Naive B cell (primary cell): ENCODE measurements around the gene RNF167. TPM values are rescaled to one million over a fixed set of nuclear protein-coding genes. Genes with fewer than 3 reads are reported as not detected.

Source experiments
- ATAC-seq, 2 donors: fragments of 150-1000 bp; cut with Tn5 transposase; 2 replicates each; pipeline ENCODE4 v1.10.0; 2021; ENCODE audit warnings: low read depth in 2 of 2, mild to moderate bottlenecking in 2 of 2, moderate library complexity in 2 of 2
- DNase-seq: peaks from one replicate; pipeline ENCODE4 v3.0.0; 2022
- H3K27ac Mint-ChIP-seq, 6 donors: one replicate each; pipeline ENCODE4 v1.8.0; 2020 to 2022; ENCODE audit warnings: mild to moderate bottlenecking in 6 of 6, mixed read lengths in 6 of 6, moderate library complexity in 5 of 6, inconsistent platforms in 2 of 6
- H3K27me3 Mint-ChIP-seq, 3 donors: one replicate each; pipeline ENCODE4 v1.8.0; 2021 to 2022; ENCODE audit warnings: mixed read lengths in 3 of 3, mild to moderate bottlenecking in 1 of 3
- H3K36me3 Mint-ChIP-seq, 2 donors: one replicate each; pipeline ENCODE4 v1.8.0; 2020 to 2022; ENCODE audit warnings: mixed read lengths in 2 of 2, inconsistent platforms in 1 of 2, mild to moderate bottlenecking in 1 of 2
- H3K4me1 Mint-ChIP-seq, 3 donors: one replicate each; pipeline ENCODE4 v1.8.0; 2020 to 2022; ENCODE audit warnings: mixed read lengths in 3 of 3, inconsistent platforms in 1 of 3, mild to moderate bottlenecking in 1 of 3, moderate library complexity in 1 of 3
- H3K4me3 Mint-ChIP-seq, 8 donors: one replicate each; pipeline ENCODE4 v1.8.0; 2020 to 2022; ENCODE audit warnings: mild to moderate bottlenecking in 8 of 8, mixed read lengths in 8 of 8, moderate library complexity in 8 of 8, inconsistent platforms in 2 of 8
- H3K9me3 Mint-ChIP-seq, 7 donors: one replicate each; pipeline ENCODE4 v1.8.0; 2020 to 2022; ENCODE audit warnings: mixed read lengths in 7 of 7, mild to moderate bottlenecking in 5 of 7, inconsistent platforms in 2 of 7, moderate library complexity in 1 of 7
- polyA plus RNA-seq, 6 donors: library from polyadenylated mRNA; unstranded; fragments of 300-500 nt; fragmentation: Illumina TruSeq; gene quantifications; one replicate each; pipeline ENCODE4 v1.2.3, GENCODE V29; 2021; ENCODE audit warnings: low read depth in 6 of 6

Gene RNF167
- polyA plus RNA-seq, 6 donors from 2014 or later: 19.9 to 25.8 (median 22.7) TPM

DNA sequence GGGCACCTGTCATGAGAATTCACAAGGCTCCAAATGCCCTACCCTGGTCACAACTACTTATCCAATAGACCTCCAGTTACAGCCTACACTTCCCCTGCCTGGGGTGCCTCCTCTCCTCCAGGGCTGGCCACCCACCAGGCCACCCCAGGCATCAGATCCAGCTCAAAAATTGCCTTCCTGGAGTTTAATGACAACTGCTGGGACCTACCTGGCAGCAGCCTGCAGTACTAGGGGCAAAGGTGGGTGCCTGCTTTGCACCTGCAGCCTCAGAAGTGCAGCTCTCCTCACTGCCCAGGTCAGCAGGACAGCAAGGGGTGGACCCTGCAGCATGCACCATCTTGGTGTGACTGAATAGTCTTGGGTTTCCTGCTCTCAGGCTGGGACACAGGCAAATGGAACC lies 4.4 kb upstream of the RNF167 start:
- H3K27me3 Mint-ChIP-seq: peaks cover 15 to 36% (median 33%) of the 10 kb centered on the region in 3 donors
- DNase-seq: no peak
- H3K4me3 Mint-ChIP-seq: no peak overlapping the region
- H3K36me3 Mint-ChIP-seq: peaks cover 11 to 12% of the 10 kb centered on the region in 2 donors
- no peak for ATAC-seq
- peak overlapping the region in 1 of 6 donors; percentile 52 for H3K27ac Mint-ChIP-seq
- H3K9me3 Mint-ChIP-seq: no peaks in the 10 kb centered on the region
- H3K4me1 Mint-ChIP-seq: peaks cover 50 to 63% (median 61%) of the 10 kb centered on the region in 3 donors

DNA sequence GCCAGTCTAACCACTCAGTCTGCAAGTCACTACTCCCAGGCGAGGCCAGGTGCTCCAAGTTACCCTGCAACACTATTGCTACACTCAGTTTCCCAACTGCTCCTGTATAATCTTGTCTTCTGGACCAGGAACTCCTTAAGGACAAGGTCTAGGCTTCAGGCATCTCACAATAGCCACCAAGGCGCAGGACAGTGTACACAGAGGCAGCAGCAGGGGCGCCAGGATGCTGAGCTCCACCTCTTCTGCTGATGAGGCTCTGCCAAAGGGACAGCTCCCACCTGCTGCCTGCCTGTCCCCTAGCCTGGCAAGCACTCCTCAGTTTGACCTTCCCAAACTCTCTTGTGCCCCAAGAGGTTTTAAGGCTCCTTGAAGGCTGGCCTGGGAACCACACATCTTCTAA lies 3.6 kb upstream of the RNF167 start:
- peaks cover 52 to 64% (median 61%) of the 10 kb centered on the region in 3 donors for H3K4me1 Mint-ChIP-seq
- peak overlapping the region in 2 of 6 donors; percentile 14 to 28 for H3K27ac Mint-ChIP-seq
- H3K9me3 Mint-ChIP-seq: no peaks in the 10 kb centered on the region
- H3K36me3 Mint-ChIP-seq: peaks cover 5% of the 10 kb centered on the region in 2 donors
- ATAC-seq: no peak
- peak overlapping the region in 2 of 8 donors; percentile 9 to 35 for H3K4me3 Mint-ChIP-seq
- DNase-seq: no peak
- H3K27me3 Mint-ChIP-seq: peaks cover 12 to 30% (median 30%) of the 10 kb centered on the region in 3 donors

DNA sequence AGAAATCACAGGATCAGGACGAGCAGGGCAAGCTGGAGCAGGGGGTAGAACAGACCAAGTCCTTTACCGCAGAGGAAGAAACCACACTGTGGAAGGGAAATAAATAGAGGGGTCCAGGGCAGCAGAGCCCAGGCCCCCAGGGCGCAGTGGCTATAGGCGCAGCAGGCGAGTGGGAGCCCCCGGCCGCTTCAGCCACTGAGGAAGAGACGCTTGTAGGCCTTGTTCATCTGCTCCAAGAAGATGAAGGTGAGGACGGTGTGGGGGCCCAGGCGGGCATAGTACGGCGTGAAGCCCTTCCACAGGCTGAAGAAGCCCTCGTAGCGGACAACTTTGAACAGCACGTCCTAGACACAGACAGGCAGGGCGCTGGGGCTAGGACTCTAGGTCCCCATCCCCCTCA lies 2.5 kb upstream of the RNF167 start:
- H3K4me1 Mint-ChIP-seq: peaks cover 54 to 66% (median 64%) of the 10 kb centered on the region in 3 donors
- H3K4me3 Mint-ChIP-seq: peak overlapping the region in 6 of 8 donors; percentile 8 to 99 (median 98)
- H3K27me3 Mint-ChIP-seq: peaks cover 12 to 21% (median 19%) of the 10 kb centered on the region in 3 donors
- H3K36me3 Mint-ChIP-seq: peaks cover 5 to 12% of the 10 kb centered on the region in 2 donors
- DNase-seq (no peak), ATAC-seq (no peak)
- peak overlapping the region in 2 of 6 donors; percentile 22 to 58 for H3K27ac Mint-ChIP-seq
- H3K9me3 Mint-ChIP-seq: no peaks in the 10 kb centered on the region

DNA sequence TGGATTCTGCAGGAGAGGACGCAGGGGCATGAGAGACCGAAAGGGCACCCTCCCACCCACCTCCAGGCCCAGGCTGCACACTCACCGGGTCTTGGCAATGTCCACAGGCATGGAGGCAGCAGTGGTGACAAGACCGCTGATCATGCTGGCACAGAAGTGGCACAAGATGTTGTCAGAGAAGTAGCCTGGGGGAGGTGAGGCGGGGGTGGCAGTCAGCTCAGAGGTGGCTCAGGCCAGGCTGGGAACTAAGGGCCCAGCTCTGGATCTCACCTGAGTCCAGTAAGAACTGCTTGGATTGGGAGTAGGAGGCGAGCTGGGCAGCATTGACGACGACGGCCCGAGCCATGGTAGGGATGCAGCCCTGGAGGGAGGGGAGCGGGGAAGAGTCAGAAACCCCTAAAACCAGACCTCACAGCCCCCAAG lies 2.0 kb upstream of the RNF167 start:
- H3K4me3 Mint-ChIP-seq: peak overlapping the region; percentile 66 to 99 (median 98)
- H3K27ac Mint-ChIP-seq: peak overlapping the region in 2 of 6 donors; percentile 47 to 67
- H3K36me3 Mint-ChIP-seq: peaks cover 5 to 17% of the 10 kb centered on the region in 2 donors

DNA sequence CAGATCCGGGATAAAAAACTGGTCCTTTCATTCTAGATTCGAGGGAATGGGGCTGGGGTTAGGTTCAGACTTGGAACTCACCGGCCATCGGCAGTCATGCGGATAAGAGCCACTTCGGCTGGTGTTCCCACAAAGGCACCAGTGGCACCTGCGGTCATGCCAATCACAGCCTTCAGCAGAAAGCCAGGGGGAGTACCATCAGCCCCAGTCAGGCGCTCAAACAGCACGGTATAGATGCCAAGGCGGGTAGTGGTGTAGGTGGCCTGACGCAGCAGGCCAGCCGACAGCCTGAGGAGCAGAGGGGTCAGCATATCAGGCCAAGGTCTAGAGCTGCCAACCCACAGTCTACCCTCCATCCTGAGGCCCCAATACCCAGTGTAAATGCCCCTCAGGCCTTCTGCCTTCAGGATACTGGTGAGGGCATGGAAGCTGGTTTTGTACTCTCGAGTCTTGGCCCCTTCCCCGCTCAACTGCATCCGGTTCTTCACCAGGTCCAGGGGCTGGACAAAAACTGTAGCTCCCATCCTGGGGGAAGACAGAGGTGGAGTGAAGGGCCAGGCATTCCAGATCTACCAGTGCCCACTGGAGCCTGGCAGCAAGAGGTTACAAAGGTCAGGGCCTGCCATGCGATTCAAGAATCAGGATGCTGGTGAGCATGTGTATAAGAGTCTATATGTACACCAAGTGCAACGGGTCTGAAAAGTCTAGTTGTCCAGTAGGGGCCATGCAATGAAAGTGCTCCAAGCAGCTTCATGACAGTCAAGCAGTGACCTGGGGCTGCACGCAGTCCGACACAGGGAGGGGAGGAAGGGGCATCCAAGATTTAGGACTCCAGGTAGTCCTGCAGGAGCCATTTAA lies 1.2 kb upstream of the RNF167 start:
- Mint-ChIP-seq H3K4me1 (peaks cover 51 to 69% (median 66%) of the 10 kb centered on the region in 3 donors), H3K27me3 (peaks cover 6 to 8% (median 7%) of the 10 kb centered on the region in 3 donors), H3K27ac (peak overlapping the region; percentile 26 to 98 (median 56)), H3K36me3 (peaks cover 5 to 20% of the 10 kb centered on the region in 2 donors), H3K9me3 (no peaks in the 10 kb centered on the region), H3K4me3 (peak overlapping the region; percentile 92 to 99 (median 99))
- no peak for DNase-seq
- no peak for ATAC-seq

More for the DNA sequence above, 2.0 kb upstream of the RNF167 start:
- H3K4me1 Mint-ChIP-seq: peaks cover 54 to 69% (median 68%) of the 10 kb centered on the region in 3 donors
- H3K27me3 Mint-ChIP-seq: peaks cover 11 to 15% (median 15%) of the 10 kb centered on the region in 3 donors
- no peaks in the 10 kb centered on the region for H3K9me3 Mint-ChIP-seq
- ATAC-seq (no peak), DNase-seq (no peak)

DNA sequence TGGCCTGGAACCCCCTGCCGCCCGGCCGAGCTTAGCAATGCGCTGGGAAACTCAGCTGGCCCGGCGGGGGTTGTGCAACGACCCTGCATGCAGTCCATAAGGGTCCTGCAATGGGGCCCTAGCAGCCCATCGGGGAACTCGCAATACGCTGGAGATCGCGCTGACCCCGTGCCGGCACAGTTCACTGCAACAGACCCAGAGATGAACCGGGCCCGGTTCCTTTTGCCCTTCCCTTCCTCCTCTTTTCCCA lies 597 bp upstream of the RNF167 start:
- H3K27me3 Mint-ChIP-seq: peaks cover under 1 to 2% (median 2%) of the 10 kb centered on the region in 3 donors
- H3K36me3 Mint-ChIP-seq: peaks cover 5 to 25% of the 10 kb centered on the region in 2 donors
- peak overlapping the region in 2 of 6 donors; percentile 96 to 98 for H3K27ac Mint-ChIP-seq
- H3K4me3 Mint-ChIP-seq: peak overlapping the region; percentile 92 to 99 (median 99)
- H3K4me1 Mint-ChIP-seq: peaks cover 51 to 69% (median 66%) of the 10 kb centered on the region in 3 donors
- H3K9me3 Mint-ChIP-seq: no peaks in the 10 kb centered on the region
- no peak for DNase-seq
- peak; percentile 1 for ATAC-seq

DNA sequence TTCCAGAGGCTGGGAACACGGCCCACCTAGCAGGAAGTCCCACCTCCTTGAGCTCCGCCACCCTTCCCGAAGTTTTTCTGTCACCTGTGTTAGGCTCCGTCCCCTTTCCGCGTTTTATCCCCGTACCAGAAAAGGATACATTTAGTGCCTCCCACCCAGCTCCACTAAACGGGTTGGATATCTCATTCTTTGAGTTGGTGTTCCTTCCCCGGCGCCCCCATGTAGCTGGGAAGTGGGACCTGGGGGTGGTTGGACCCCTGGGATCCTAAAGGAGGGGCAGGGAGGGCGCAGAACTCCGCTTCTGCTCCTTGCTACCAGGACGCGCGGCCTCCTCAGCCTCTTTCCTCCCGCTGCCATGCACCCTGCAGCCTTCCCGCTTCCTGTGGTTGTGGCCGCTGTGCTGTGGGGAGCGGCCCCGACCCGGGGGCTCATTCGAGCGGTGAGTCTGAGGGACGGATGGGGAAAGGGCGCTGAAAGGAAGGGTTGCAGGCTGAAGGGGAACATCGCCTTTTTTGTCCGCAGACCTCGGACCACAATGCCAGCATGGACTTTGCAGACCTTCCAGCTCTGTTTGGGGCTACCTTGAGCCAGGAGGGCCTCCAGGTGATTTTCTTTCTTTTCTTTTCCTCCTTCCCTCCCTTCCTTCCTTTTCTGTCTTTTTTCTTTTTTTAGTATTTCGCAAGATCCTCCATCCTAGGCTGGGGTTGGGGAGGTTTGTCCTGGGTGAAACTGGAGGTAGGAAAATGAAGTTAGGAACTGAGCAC lies 669 bp downstream of the RNF167 start:
- Mint-ChIP-seq H3K4me1 (peaks cover 62 to 79% (median 75%) of the 10 kb centered on the region in 3 donors), H3K4me3 (peak overlapping the region; percentile 92 to 99 (median 99)), H3K27ac (peak overlapping the region; percentile 93 to 98 (median 96)), H3K36me3 (peaks cover 11 to 34% of the 10 kb centered on the region in 2 donors), H3K9me3 (no peaks in the 10 kb centered on the region), H3K27me3 (no peaks in the 10 kb centered on the region)
- no peak for ATAC-seq
- DNase-seq: no peak

DNA sequence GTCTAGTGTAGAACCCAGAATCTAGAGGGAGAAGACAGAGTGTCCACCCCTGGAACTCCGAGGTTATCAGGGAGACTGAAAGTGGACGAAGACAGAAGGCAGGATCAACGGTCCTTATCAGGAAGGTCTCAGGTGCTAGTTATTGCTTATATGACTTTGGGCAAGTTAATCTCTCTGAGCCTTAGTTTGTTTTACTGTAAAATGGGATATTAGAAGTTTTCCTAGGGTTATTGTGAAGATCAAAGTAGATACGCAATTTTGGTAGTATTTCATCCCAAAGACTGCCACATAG lies 1.2 kb downstream of the RNF167 start:
- Mint-ChIP-seq H3K27me3 (no peaks in the 10 kb centered on the region), H3K9me3 (no peaks in the 10 kb centered on the region), H3K36me3 (peaks cover 13 to 36% of the 10 kb centered on the region in 2 donors)

DNA sequence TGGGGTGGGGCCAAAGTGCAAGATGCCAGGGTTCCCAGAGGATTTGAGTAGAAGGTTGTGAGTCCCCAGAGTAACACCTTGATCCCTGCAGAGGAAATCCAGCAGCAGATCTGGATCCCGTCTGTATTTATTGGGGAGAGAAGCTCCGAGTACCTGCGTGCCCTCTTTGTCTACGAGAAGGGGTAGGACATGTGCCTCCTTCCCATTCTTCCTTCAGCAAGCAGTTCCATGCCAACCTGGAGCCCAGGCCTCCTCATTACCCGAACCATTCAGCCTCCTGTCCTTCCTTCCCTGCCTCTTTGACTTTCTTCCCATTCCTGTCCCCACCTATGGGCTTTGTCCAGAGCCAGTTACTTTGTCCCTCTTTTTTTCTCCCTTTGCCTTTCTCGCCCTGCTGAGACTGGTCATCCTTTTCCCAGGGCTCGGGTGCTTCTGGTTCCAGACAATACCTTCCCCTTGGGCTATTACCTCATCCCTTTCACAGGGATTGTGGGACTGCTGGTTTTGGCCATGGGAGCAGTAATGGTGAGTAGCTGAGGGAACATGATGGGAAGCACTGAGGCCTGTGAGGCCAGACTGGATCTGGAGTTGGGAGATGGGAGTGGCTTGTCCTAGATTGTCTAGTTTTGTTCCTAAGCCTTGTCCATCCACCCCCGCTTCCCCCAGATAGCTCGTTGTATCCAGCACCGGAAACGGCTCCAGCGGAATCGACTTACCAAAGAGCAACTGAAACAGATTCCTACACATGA lies 2.9 kb downstream of the RNF167 start:
- no peak for DNase-seq
- ATAC-seq: no peak
- H3K36me3 Mint-ChIP-seq: peaks cover 19 to 46% of the 10 kb centered on the region in 2 donors
- H3K9me3 Mint-ChIP-seq: no peaks in the 10 kb centered on the region
- peaks cover 73 to 86% (median 74%) of the 10 kb centered on the region in 3 donors for H3K4me1 Mint-ChIP-seq
- no peaks in the 10 kb centered on the region for H3K27me3 Mint-ChIP-seq
- H3K4me3 Mint-ChIP-seq: peak overlapping the region in 7 of 8 donors; percentile 22 to 100 (median 98)
- H3K27ac Mint-ChIP-seq: peak overlapping the region in 4 of 6 donors; percentile 62 to 96 (median 73)

More for the DNA sequence above, 1.2 kb downstream of the RNF167 start:
- Mint-ChIP-seq H3K4me3 (peak overlapping the region; percentile 92 to 99 (median 99)), H3K27ac (peak overlapping the region in 4 of 6 donors; percentile 27 to 98 (median 97)), H3K4me1 (peaks cover 64 to 83% (median 73%) of the 10 kb centered on the region in 3 donors)
- DNase-seq (no peak), ATAC-seq (no peak)

DNA sequence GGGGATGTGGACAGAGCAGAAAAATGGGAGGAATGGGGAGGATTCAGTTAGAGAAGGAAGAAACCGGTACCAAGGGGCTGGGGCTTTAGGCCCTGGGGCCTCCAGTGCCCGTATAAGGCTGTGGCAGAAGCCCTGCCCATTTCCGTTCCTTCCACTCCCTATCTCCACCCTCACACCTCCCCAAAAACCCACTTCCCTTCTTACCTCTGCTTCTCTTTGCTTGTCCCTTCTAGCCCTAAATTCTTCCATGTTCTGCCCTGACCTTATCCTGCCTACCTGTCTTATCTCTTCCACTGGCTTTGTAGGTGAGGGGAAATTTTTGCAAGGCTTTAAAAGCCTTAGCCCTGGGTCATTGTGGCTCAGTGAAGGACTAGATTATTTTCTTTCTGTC lies 4.1 kb downstream of the RNF167 start:
- Mint-ChIP-seq H3K4me3 (peak overlapping the region; percentile 71 to 100 (median 98)), H3K9me3 (no peaks in the 10 kb centered on the region), H3K4me1 (peaks cover 68 to 76% (median 71%) of the 10 kb centered on the region in 3 donors), H3K27me3 (no peaks in the 10 kb centered on the region), H3K36me3 (peaks cover 19 to 46% of the 10 kb centered on the region in 2 donors), H3K27ac (peak overlapping the region in 5 of 6 donors; percentile 78 to 98 (median 88))
- no peak for ATAC-seq
- peak; percentile 49 for DNase-seq

DNA sequence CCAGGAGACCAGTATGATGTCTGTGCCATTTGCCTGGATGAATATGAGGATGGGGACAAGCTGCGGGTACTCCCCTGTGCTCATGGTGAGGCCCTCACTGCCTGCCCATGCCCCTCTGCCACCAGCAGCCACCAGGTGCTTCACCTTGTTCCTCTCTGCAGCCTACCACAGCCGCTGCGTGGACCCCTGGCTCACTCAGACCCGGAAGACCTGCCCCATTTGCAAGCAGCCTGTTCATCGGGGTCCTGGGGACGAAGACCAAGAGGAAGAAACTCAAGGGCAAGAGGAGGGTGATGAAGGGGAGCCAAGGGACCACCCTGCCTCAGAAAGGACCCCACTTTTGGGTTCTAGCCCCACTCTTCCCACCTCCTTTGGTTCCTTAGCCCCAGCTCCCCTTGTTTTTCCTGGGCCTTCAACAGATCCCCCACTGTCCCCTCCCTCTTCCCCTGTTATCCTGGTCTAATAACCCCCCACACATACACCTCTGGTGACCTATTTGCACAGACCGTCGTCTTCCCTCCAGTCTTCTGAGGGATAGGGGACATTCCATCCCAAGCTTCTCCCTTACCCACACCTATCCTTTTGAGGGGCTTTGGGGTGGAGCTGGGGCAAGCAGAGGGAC lies 4.6 kb downstream of the RNF167 start:
- Mint-ChIP-seq H3K27me3 (no peaks in the 10 kb centered on the region), H3K4me1 (peaks cover 67 to 72% (median 68%) of the 10 kb centered on the region in 3 donors), H3K4me3 (peak overlapping the region; percentile 71 to 100 (median 98)), H3K36me3 (peaks cover 19 to 46% of the 10 kb centered on the region in 2 donors), H3K27ac (peak overlapping the region; percentile 67 to 98 (median 87)), H3K9me3 (no peaks in the 10 kb centered on the region)
- DNase-seq (no peak), ATAC-seq (no peak)

DNA sequence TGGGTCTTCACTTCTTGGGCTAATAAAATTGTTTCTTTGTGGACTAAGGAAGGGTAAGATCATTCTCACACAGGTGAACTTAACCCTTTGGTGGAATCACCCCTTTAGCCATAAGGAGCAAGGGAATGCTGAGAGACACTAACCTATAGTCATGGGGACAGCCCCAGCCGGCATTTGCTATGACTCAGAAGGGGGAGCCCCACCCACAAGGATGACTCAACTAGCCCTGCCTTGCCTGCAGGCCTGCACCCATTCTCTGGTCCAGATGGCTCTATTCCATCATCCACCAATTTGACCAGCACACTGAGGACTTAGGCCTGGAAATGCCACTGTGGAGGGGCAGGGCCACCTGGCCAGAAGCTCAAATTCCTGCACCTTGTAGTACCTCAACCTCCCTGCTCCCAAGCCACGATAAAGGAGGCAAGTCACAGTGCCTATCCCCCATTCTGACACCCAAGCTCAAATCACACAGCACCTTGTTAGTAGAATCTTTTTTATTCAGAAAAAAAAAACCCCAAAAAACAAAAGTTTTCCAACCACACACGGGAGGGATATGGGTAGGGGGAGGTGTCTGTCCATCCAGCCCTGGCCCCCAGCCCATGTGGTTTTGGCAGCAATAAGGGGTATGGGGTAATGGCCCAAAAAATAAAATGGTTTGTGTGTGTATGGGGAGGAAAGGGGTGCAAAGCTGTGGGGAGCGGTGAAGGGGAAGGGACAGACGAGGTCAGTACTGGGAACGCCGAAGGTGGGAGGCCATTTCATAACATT lies 5.3 kb downstream of the RNF167 start:
- Mint-ChIP-seq H3K9me3 (no peaks in the 10 kb centered on the region), H3K27me3 (no peaks in the 10 kb centered on the region), H3K27ac (peak overlapping the region; percentile 64 to 98 (median 84)), H3K4me1 (peaks cover 64 to 71% (median 71%) of the 10 kb centered on the region in 3 donors), H3K36me3 (peaks cover 14 to 46% of the 10 kb centered on the region in 2 donors), H3K4me3 (peak overlapping the region; percentile 6 to 100 (median 98))
- no peak for ATAC-seq
- DNase-seq: no peak
